Right lobe of liver (tissue), 4 donors: ENCODE results near the gene NEURL4.

Experiments
- POLR2A ChIP-seq: fragments of 450-650 bp; IDR thresholded peaks from one replicate; pipeline ENCODE4 v1.6.1; 2017; ENCODE audit warnings: antibody characterized with exemption, mild to moderate bottlenecking
- TF ChIP-seq, protein P1 (sequence below), 4 donors: fragments of 200-600 bp in 3 of 4; fragments of 450-650 bp in 1 of 4; IDR thresholded peaks; one replicate each; pipeline versions ENCODE4 v1.5.1 to v1.8.0; 2016 to 2022; ENCODE audit warnings: antibody characterized with exemption in 4 of 4, mild to moderate bottlenecking in 2 of 4
- donor health status: DM: no; HTN: no; CAD: no.
- donor health status: DM: no; HTN: no; CAD: no.
- donor health status: DM: no; HTN: yes; CAD: no.

- TF ChIP-seq, protein P1, sequence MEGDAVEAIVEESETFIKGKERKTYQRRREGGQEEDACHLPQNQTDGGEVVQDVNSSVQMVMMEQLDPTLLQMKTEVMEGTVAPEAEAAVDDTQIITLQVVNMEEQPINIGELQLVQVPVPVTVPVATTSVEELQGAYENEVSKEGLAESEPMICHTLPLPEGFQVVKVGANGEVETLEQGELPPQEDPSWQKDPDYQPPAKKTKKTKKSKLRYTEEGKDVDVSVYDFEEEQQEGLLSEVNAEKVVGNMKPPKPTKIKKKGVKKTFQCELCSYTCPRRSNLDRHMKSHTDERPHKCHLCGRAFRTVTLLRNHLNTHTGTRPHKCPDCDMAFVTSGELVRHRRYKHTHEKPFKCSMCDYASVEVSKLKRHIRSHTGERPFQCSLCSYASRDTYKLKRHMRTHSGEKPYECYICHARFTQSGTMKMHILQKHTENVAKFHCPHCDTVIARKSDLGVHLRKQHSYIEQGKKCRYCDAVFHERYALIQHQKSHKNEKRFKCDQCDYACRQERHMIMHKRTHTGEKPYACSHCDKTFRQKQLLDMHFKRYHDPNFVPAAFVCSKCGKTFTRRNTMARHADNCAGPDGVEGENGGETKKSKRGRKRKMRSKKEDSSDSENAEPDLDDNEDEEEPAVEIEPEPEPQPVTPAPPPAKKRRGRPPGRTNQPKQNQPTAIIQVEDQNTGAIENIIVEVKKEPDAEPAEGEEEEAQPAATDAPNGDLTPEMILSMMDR (IDR thresholded peaks at IDR 0.05): no peak
- peak; percentile 47 for TF ChIP-seq POLR2A
Measured at GRCh38 chr17:7329374-7329996, 350 bp upstream of the NEURL4 start.
